ENCODE results near the gene UQCC3. TPM values are rescaled to one million over a fixed set of nuclear protein-coding genes. Genes with fewer than 3 reads are reported as not detected.
A peak's percentile ranks its signal among the peaks of the same experiment; 100 is the strongest.
"Not testable (repeated sequence)": the region's sequence is repeated elsewhere in the genome, so short reads cannot be mapped to it uniquely, and the experiment has no call there.

The UQCC3 gene, protein sequence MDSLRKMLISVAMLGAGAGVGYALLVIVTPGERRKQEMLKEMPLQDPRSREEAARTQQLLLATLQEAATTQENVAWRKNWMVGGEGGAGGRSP
- total RNA-seq (2014; rRNA removed; shearing (Covaris generic)): 28.6 and 38.0 TPM in 2 replicates
- 10.6 and 15.9 TPM in 2 replicates for polyA plus RNA-seq (2015; cell fraction: cytosol; rRNA removed)
- polyA plus RNA-seq (2015; cell fraction: nucleus; rRNA removed): 4.3 and 4.7 TPM in 2 replicates

DNA sequence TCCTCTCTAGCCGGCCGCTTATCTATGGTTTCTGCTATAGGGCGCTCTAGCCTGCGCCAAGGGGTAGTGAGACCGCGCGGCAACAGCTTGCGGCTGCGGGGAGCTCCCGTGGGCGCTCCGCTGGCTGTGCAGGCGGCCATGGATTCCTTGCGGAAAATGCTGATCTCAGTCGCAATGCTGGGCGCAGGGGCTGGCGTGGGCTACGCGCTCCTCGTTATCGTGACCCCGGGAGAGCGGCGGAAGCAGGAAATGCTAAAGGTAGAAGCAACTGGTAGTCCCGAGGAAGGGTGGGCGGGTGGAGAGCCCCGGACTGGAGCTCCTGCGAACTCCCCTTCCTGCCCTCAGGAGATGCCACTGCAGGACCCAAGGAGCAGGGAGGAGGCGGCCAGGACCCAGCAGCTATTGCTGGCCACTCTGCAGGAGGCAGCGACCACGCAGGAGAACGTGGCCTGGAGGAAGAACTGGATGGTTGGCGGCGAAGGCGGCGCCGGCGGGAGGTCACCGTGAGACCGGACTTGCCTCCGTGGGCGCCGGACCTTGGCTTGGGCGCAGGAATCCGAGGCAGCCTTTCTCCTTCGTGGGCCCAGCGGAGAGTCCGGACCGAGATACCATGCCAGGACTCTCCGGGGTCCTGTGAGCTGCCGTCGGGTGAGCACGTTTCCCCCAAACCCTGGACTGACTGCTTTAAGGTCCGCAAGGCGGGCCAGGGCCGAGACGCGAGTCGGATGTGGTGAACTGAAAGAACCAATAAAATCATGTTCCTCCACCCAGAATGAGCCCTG lies at the start of gene UQCC3, which contains the start of gene LBHD1:
Gene UQCC3, plus strand, starts transcription at position 66 of the 782 bp plus-strand sequence. Its CDS starts 73 bp downstream, at position 139.
Gene LBHD1, minus strand, starts transcription at position 660 of the 782 bp plus-strand sequence. CDS start 2,236 bp downstream, outside the sequence.
- DNase-seq (ENCODE audit: low read depth): peak; percentile 79

DNA sequence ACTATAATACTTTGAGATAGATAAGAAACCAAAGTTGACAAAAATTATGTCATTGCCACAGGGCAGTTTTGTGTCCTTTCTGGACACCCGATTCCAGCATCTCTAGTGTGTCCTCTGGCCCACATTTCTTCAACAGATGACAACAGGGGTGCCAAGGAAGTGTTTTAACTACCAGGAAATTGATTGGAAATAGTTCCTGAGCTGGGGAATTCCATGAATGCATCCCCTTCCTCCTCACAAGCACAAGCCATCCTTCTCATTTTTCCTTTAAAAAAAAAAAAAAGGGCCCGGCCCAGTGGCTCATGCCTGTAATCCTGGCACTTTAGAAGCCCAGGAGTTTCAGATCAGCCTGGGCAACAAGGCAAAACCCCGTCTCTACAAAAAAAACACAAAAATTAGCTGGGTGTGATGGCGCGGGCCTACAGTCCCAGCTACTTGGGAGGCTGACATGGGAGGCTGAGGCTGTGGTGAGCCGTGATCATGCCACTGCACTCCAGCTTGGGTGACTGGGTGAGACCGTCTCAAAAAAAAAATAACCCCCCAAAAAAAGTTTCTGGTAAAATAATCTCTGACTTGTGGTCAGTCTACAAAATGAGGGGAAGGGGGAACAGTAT lies 48.9 kb upstream of the UQCC3 start:
- no peak for DNase-seq (ENCODE audit: low read depth)

DNA sequence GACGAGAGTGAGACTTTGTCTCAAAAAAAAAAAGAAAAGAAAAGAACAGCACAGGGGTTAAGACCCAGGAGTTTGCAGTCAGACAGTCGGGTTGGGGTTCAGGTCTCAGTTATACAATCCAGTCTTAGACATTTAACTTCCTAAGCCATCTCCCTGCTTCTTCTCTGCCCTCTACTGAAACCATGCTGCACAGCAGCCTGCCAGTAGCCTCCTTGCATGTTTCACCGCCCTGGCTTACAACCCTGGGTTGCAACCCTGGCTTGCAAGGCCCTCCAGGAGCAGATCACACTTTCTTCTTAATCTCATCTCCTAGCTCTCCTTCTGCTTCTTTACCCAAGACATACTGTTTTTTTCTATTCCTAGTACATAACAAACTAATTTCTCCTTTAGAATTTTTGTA lies 43.8 kb upstream of the UQCC3 start:
- no peak for DNase-seq (ENCODE audit: low read depth)

DNA sequence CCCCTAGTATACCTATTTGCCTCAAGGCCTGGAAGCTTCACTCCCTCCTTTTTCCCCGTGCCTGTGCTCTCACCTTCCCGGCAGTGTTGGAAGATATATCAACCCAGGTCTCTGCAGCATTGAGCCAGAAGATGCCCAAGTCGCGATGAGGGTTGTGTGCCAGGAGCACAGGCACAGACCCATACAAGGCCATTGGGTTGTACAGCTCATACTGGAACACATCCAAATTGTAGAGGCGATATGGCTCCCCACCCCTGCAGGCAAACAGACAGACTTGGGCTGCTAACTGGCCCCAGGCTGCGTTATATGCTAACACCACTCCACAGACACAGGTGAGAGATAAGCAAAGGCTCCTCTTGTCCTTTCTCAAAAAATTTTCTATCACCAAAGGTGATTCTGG lies 39.0 kb upstream of the UQCC3 start:
- no peak for DNase-seq (ENCODE audit: low read depth)

DNA sequence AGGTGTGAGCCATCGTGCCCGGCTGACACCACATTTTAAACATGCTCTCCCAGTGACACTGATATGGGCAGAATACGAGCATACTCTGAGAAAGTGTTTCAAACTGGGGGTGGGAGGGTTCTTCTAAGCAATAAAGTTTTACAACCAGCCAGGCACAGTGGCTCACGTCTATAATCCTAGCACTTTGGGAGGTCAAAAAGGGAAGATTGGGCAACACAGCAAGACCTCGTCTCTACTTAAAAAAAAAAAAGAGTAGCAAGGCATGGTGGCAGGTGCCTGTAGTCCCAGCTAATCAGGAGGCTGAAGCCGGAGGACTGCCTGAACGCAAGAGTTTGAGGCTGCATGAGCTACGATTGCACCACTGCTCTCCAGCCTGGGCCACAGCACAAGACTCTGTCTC lies 27.3 kb upstream of the UQCC3 start:
- DNase-seq (ENCODE audit: low read depth): no peak

DNA sequence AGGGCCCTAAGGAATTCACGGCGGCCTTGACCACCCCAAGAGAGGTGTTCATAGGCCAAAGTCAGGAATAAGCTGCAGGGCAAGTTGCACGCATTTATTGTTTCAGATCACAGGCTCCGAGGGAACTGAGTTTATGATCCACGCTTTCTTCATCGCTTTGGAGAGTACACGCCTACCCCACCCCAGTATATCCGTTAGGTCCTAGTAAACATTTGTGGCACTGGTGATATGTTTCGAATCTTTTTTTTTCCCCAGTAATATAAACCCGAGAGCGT lies 25.9 kb upstream of the UQCC3 start:
- DNase-seq (ENCODE audit: low read depth): no peak

DNA sequence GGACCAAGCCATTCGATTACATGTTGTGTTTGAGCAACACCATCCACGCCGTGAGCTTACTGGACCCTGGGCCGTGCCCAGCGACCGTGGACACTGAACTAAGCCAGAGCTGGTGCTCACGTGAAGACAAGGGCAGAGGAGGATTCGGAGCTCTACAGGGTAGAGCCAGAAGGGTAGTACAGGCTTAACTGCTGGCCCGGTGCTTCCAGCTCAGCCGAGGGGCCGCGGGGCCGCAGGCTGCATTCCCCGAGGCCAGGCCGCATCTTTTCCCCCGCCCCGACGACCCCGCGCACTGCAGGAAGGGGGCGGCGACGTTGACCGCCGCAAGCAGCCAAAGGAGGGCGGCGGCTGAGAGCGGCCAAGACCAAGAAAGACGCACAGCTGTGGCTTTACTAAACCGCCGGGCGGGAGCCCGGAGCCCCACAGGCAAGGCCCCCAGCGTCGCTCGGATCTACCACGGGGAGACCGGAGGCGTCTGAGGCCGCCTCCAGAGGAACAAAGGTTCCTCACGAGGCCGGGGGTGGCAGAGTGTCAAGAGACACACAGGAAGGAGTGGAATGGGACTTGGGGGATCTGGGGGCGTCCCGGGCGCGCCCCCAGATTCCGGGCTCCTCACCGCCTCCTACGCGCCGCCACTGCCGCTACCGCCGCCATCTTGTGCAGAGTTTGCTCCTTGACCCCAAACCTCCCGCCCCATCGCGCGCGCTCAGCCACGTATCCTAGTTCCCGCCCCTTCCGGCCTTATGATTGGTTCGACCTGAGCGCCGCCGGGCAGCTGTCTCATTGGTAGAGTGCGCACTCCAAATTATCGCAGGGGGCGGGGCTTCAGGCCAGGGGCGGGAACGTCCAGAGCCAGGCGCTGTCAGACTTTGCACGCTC lies 25.3 kb upstream of the UQCC3 start, which contains the start of gene GANAB:
Gene GANAB, minus strand, starts transcription at position 668 of the 879 bp plus-strand sequence. Its CDS starts 14 bp downstream, at position 654.
- DNase-seq (ENCODE audit: low read depth): peak; percentile 95

DNA sequence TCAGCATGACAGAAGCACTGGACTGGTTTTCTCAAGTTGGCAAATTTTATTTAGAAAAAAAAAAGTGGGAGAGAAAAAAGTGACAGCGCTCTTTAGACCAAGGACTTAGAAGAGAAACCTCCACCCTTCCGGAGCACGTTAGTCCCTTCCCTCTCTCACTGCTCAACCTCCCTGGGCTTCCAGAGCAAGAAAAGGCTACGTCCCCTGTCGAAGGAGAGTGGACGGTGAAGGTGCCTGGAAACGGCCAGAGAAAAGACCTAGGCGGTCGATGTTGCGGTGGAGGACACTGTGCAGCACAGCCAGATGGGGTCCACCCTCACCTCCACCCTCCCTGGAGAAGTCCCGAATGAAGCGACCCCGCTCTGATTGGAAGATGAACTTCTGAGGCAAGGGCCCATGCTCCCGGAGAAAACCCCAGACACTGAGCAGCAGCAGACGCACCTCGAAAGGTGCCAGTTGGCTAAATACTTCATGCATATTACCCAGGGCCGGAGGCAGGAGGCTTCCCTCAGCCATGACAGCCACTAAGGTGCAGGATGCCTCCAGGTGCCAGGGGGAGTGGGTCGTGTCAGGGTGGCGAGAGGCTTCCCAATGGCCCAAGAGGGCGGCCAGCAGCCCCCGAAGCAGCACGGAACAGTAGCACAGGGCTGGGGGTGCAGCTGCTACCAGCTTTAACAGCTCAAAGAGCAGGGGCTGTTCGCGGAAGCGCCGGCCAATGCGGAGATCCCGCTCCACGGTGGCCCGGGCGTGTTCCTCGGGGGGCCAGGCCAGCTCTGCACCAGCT lies 24.5 kb upstream of the UQCC3 start:
- DNase-seq (ENCODE audit: low read depth): no peak

DNA sequence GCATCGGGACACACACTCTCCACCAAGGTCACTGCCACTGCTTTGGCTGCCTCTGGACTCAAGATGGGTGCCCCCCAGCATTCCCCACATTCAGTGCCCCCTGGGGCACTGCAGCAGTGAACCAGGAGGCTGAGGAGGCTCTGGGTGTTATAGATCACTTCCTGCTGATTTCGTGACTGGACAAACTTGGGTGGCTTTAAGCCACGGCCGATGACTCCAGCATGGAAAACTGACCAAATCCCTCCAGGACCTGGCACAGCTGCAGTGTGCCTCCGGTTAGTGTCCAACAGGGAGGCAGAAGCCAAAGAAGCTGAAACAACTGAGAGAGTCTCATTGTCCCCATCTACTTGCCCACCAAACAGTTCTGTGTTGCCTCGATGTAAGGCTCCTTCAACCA lies 23.9 kb upstream of the UQCC3 start:
- DNase-seq (ENCODE audit: low read depth): no peak

DNA sequence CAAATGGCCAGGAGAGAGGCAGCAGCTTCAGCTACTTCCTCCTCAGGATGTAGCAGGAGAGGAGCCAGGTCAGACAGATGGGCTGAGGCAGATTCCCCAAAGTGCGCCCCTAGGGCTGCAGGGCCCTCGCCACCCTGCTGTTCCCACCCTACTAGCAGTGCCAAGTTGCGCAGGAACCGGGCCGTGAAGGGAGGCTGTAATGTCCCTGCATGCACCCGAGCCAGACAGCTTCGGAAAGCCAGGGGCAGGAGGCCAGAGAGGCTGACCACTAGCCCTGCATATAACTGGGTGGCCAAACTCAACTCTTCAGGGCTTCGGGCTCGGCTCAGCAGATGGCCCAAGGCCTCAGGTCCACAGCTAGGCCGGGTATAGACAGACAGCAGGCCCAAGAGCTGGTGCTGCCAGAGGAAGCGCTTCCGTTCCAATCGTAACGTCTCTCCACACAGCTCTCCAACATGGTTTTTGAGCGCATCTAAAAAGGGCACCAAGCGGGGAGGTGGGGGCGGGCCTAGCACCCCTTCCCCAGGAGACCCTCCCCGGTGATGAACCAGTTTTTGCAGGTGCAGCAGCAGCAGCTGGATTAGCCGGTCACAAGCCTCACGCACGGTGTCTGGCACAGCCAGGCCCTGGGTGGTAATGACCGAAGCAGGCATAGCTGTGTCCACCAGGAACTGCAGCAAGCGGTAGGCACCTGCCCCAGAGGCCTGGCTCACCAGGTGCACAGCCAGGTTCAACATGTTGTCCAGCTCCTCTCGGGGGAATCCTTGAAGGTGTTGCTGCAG lies 23.1 kb upstream of the UQCC3 start:
- DNase-seq (ENCODE audit: low read depth): no peak

DNA sequence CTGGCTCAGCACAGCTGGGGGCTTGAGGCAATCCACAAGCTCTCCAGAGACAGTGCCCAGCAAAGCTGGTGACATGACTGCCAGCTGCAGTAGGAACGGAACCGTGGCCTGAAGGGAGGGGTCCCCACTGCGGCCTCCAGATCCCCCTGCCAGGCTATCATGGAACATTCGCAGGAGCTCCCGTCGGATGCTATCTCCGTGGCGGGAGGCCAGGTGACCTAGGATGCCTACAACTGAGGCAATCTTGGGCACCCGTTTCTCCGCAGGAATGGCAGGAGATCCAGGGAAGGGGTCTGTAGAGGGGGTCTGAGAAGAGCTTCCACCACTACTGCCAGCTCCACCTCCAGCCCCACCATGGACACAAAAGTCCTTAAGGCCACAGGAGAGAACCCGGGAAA lies 22.5 kb upstream of the UQCC3 start:
- no peak for DNase-seq (ENCODE audit: low read depth)

DNA sequence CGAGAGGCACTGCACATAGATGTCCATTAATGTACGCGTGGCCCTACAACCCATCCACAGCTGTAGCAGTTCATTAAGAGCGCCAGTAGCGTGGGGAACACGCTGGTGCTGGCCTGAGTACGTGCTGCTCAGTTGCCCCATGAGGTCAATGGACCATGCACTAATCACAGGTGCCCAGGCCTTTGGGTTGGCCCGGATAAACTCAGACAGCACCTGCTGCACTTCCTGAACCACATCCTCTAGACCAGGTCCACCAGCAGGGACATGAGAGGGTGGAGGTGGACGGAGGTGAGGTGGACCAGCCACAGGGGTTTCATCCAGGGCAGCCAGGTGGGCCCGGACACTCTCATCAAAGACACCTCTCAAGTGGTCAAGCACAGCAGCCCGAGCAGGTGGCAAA lies 22.0 kb upstream of the UQCC3 start:
- DNase-seq (ENCODE audit: low read depth): no peak

DNA sequence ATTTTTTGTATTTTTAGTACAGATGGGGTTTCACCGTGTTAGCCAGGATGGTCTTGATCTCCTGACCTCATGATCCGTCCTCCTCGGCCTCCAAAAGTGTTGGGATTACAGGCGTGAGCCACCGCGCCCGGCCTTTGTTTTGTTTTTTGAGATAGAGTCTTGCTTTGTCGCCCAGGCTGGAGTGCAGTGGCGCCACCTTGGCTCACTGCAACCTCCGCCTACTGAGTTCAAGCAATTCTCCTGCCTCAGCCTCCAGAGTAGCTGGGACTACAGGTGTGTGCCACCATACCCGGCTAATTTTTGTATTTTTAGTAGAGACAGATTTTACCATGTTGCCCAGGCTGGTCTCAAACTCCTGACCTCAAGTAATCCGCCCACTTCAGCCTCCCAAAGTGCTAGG lies 21.2 kb upstream of the UQCC3 start:
- DNase-seq (ENCODE audit: low read depth): not testable (repeated sequence)

DNA sequence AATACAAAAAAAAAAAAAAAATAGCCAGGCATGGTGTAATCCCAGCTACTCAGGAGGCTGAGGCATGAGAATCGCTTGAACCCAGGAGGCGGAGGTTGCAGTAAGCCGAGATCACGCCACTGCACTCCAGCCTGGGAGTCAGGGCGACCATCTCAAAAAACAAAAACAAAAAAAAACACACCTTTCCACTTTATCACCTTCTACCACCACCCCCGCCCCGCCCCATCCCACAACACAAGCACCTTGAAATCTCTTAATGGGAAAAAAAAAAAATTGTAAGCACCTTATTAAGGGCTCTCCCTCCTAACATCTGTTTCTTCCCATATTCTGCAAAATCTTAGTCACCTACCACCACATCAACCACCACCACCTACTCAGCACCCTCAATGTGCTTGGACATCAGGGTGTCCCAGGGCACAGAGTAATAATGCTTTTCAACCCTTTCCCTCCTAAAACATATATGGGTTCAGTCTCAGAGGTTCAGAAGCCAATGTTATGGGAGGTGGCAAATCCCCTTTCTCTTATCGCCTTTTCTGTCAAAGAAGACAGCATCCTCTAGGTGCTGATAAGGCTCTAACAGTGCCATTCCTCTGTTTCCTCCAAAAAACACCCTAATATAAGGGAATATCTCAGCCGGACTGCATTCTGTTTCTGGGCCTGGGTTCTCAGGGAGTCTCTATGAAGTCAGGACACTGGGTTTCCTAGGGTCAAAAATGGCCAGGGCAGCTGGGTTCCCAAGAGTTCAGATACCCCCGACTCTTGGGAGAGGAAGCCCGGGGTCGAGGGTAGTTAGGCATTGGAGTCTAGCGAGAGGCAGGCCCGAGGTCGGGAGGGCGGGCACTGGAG lies 19.1 kb upstream of the UQCC3 start:
- no peak for DNase-seq (ENCODE audit: low read depth)

DNA sequence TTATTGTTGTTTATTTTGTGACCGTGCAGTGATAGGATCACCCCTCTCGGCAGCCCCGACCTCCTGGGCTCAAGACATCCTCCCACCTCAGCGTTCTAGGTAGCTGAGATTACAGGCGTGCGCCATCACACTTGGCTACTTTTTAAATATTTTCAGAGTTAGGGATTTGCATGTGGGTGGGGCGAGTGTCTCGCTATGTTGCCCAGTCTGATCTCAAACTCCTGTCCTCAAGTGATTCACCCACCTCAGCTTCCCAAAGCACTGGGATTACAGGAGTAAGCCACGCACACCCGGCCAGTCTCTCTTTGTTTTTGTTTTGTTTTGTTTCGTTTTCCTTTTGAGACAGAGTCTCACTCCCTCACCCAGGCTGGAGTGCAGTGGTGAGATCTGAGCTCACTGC lies 17.2 kb upstream of the UQCC3 start:
- no peak for DNase-seq (ENCODE audit: low read depth)

DNA sequence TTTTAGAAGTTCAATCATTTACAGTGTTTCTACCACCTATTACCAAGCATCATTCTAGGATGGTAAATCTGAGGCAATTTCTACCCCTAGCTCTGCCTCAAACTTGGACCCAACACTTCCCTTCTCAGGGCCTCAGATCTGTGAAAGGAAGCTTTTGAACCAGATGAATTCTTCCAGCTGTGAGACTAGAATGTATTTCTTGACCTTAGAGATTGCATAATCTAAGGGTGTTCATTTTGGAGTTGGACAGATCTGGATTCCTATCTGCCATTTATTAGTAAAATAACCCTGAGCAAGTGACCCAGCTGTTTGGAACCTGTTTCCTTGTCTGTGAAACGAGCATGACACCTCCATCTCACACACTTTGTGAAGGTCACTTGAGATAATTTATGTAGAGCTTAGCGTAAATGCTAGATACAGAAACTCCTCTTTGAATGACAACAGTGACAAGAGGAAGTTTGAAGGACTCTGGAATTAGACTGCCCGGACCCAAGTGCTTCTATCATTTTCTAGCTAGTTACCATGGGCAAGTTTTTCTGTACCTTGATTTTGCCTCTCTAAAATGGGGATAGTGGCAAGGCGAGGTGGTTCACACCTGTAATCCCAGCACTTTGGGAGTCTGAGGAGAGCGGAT lies 14.6 kb upstream of the UQCC3 start:
- no peak for DNase-seq (ENCODE audit: low read depth)

DNA sequence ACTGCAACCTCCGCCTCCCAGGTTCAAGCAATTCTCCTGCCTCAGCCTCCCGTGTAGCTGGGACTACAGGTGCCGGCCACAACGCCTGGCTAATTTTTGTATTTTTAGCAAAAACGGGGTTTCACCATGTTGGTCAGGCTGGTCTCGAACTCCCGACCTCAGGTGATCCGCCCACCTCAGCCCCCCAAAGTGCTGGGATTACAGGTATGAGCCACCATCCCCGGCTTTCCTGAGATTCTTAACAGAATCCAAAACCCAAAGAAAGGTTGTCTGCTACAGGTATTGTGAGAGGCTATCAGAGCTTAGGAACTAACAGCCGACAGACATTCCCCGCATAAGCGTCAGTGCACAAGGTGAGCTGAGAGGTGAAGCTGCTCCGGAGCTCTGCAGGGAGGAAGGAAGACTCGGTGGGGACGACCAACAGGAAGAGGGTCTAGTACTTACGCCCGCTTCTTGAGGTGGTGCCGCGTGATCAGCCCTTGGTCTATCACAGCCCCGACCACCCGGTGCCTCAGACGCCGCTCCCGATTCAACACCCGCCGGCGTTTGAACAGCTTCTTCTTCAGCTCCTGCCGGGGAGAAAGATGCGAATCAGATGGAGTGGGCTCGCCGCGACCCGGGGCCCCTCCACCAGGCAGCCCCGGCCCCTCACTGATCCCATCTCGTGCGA lies 6.9 kb upstream of the UQCC3 start:
- no peak for DNase-seq (ENCODE audit: low read depth)

DNA sequence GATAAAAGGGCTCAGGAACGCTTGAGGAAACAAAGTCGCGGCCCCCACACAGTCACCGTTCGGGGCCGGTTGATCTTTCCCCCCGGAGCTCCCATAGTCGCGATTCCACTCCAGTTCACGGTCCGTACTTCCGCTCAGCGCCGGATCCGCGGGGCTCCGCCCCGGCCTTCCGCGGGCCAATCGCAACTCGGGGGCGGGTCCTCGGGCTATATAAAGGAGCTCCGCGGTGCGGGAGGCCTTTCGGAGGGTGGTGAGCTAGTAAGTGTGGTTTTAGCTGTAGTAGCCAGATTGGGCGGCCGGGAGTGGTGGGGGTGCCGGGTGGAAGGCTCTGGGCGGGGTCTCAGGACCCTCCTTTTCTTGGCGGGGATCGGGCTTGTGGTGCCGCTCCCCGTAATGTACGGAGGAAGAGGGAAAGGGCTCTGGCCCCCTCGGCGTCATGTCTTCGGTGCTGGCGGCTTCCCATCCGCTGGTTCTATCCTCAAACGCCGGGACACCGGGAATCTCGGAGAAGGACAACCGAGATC lies 6.3 kb upstream of the UQCC3 start, which contains the start of the genes C11orf98 and CSKMT:
Gene C11orf98, minus strand, starts transcription at position 136 of the 524 bp plus-strand sequence. Its CDS starts 41 bp downstream, at position 95.
Gene CSKMT, plus strand, starts transcription at position 238 of the 524 bp plus-strand sequence. CDS start 568 bp downstream, outside the sequence.
- peak; percentile 93 for DNase-seq (ENCODE audit: low read depth)
